Osteoblast (primary cell): ENCODE results near the gene CDR2. TPM values are rescaled to one million over a fixed set of nuclear protein-coding genes. Genes with fewer than 3 reads are reported as not detected.

Source experiments
- DNase-seq: peaks from one replicate; pipeline ENCODE4 v3.0.0; 2011; ENCODE audit warnings: low spot score, mixed read lengths; ENCODE audit not compliant: insufficient read length; ENCODE audit errors: missing footprints
- H2AFZ ChIP-seq: 2 replicates; pipeline ENCODE4 v1.6.0; 2011; ENCODE audit warnings: mild to moderate bottlenecking, low read length
- H3K27ac ChIP-seq: 2 replicates; pipeline ENCODE4 v1.5.1; 2011; ENCODE audit warnings: mild to moderate bottlenecking, low read depth, low read length, moderate library complexity
- H3K27me3 ChIP-seq: 2 replicates; pipeline ENCODE4 v1.6.0; 2012; ENCODE audit warnings: mild to moderate bottlenecking, control low read depth, inconsistent platforms, low read length, moderate library complexity; ENCODE audit not compliant: insufficient read depth
- H3K36me3 ChIP-seq: 2 replicates; pipeline ENCODE4 v1.5.1; 2011; ENCODE audit warnings: mild to moderate bottlenecking, low read length, control low read depth, moderate library complexity; ENCODE audit not compliant: insufficient read depth
- H3K4me1 ChIP-seq: 2 replicates; pipeline ENCODE4 v1.5.1; 2011; ENCODE audit warnings: mild to moderate bottlenecking, low read length, control low read depth, moderate library complexity; ENCODE audit not compliant: insufficient read depth
- H3K4me2 ChIP-seq: 2 replicates; pipeline ENCODE4 v1.6.0; 2011; ENCODE audit warnings: mild to moderate bottlenecking, low read length; ENCODE audit not compliant: insufficient read depth
- H3K4me3 ChIP-seq: fragments of 200-600 bp; sonication (generic); 3 replicates; pipeline ENCODE4 v1.5.1; 2012; ENCODE audit warnings: mild to moderate bottlenecking, low read length, inconsistent platforms; ENCODE audit not compliant: insufficient read depth
- H3K79me2 ChIP-seq: 2 replicates; pipeline ENCODE4 v1.6.0; 2012; ENCODE audit warnings: mild to moderate bottlenecking, low read length, control low read depth, inconsistent platforms; ENCODE audit not compliant: insufficient read depth
- H3K9me3 ChIP-seq: 2 replicates; pipeline ENCODE4 v1.5.1; 2011; ENCODE audit warnings: low read depth, low read length, control low read depth
- H4K20me1 ChIP-seq: 2 replicates; pipeline ENCODE4 v1.6.0; 2012; ENCODE audit warnings: mild to moderate bottlenecking, low read length, control low read depth; ENCODE audit not compliant: insufficient read depth
- total RNA-seq: library from RNA; depleted of rRNA; stranded (reverse); fragments of >200 nt; gene quantifications from 2 replicates; pipeline ENCODE4 v1.2.3, GENCODE V29; 2012
- TF ChIP-seq, protein P1 (sequence below): IDR thresholded peaks from 2 replicates; pipeline ENCODE4 v1.5.1; 2011; ENCODE audit warnings: mild to moderate bottlenecking, low read depth, low read length, moderate library complexity; ENCODE audit errors: extremely low read depth

Gene CDR2
- total RNA-seq, 1 donor = 52.5 TPM

DNA sequence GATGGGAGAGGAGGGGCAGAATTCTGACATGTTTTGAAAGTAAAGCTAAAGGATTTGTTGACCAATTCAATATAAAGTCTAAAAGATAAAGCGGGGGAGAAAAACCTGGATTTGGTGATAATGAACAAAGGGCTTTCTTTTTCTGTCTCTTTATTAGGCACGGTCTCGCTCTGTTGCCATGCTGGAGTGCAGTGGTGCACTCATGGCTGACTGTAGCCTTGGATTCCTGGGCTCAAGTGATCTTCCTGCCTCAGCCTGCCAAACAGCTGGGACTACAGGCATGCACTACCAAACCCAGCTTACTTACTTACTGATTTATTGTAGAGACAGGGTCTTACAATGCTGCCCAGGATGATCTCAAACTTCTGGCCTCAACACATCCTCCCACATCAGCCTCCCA is 7.5 kb downstream of the CDR2 start:
- peaks cover 52% of the 10 kb centered on the region for H3K36me3 ChIP-seq

DNA sequence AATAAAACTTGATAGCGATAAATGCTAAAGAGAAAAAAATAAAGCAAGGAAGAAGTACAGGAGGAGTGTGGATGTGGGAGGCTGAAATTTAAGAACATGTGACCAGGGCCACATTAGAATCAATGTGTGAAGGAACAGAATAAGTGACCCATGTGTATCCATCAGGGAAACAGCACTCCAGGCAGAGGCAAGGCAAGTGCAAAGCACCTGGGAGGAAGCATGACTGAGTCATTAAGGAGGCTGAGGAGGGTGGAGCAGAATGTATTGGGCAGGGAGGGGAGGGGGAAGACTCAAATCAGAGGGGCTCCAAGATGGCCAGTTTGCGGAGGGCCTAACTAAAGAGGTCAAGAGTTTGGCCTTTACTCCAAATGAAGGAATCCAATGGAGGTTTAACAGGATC is 8.0 kb downstream of the CDR2 start:
- H3K36me3 ChIP-seq = peaks cover 48% of the 10 kb centered on the region

More for the DNA sequence above, 7.5 kb downstream of the CDR2 start:
- Histone ChIP-seq H3K27me3 (no peaks in the 10 kb centered on the region), H4K20me1 (peaks cover 71% of the 10 kb centered on the region), H3K4me2 (no peak overlapping the region), H3K27ac (peak overlapping the region; percentile 24), H3K9me3 (no peaks in the 10 kb centered on the region), H3K4me1 (peaks cover 29% of the 10 kb centered on the region), H3K4me3 (no peak overlapping the region), H2AFZ (no peak overlapping the region), H3K79me2 (peaks cover 99% of the 10 kb centered on the region)
- no peak for DNase-seq
- TF ChIP-seq, protein P1, sequence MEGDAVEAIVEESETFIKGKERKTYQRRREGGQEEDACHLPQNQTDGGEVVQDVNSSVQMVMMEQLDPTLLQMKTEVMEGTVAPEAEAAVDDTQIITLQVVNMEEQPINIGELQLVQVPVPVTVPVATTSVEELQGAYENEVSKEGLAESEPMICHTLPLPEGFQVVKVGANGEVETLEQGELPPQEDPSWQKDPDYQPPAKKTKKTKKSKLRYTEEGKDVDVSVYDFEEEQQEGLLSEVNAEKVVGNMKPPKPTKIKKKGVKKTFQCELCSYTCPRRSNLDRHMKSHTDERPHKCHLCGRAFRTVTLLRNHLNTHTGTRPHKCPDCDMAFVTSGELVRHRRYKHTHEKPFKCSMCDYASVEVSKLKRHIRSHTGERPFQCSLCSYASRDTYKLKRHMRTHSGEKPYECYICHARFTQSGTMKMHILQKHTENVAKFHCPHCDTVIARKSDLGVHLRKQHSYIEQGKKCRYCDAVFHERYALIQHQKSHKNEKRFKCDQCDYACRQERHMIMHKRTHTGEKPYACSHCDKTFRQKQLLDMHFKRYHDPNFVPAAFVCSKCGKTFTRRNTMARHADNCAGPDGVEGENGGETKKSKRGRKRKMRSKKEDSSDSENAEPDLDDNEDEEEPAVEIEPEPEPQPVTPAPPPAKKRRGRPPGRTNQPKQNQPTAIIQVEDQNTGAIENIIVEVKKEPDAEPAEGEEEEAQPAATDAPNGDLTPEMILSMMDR = no peak

DNA sequence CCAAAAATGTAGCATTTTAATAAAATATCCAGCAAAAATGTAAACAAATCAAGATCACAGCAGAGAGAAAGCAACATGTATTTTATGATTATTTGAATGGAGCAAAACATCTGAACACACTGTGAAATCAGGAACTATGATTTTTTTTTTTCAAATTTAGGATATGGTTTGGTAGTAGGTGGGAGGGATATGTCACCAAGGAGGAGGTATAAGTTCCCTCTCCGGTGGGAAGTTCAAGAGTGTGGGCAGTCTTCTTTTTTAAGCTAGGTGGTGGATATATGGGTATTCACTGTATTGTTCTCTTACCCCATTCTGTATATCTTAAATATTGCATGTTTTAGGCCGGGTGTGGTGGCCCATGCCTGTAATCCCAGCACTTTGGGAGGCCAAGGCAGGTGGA is 10.2 kb downstream of the CDR2 start:
- Histone ChIP-seq H3K36me3 (peaks cover 52% of the 10 kb centered on the region), H3K4me1 (peaks cover 9% of the 10 kb centered on the region), H2AFZ (no peak overlapping the region), H4K20me1 (peaks cover 52% of the 10 kb centered on the region), H3K27me3 (no peaks in the 10 kb centered on the region), H3K9me3 (no peaks in the 10 kb centered on the region), H3K27ac (no peak overlapping the region), H3K79me2 (peaks cover 95% of the 10 kb centered on the region), H3K4me2 (no peak overlapping the region), H3K4me3 (no peak overlapping the region)
- TF ChIP-seq, protein P1 = no peak
- DNase-seq = no peak

More for the DNA sequence above, 8.0 kb downstream of the CDR2 start:
- peaks cover 67% of the 10 kb centered on the region for H4K20me1 ChIP-seq
- H3K27ac ChIP-seq = peak overlapping the region; percentile 5
- H2AFZ ChIP-seq = no peak overlapping the region
- no peak overlapping the region for H3K4me3 ChIP-seq
- no peak overlapping the region for H3K4me2 ChIP-seq
- no peak for DNase-seq
- no peaks in the 10 kb centered on the region for H3K27me3 ChIP-seq
- TF ChIP-seq, protein P1 = no peak
- peaks cover 96% of the 10 kb centered on the region for H3K79me2 ChIP-seq
- H3K9me3 ChIP-seq = no peaks in the 10 kb centered on the region
- peaks cover 27% of the 10 kb centered on the region for H3K4me1 ChIP-seq

DNA sequence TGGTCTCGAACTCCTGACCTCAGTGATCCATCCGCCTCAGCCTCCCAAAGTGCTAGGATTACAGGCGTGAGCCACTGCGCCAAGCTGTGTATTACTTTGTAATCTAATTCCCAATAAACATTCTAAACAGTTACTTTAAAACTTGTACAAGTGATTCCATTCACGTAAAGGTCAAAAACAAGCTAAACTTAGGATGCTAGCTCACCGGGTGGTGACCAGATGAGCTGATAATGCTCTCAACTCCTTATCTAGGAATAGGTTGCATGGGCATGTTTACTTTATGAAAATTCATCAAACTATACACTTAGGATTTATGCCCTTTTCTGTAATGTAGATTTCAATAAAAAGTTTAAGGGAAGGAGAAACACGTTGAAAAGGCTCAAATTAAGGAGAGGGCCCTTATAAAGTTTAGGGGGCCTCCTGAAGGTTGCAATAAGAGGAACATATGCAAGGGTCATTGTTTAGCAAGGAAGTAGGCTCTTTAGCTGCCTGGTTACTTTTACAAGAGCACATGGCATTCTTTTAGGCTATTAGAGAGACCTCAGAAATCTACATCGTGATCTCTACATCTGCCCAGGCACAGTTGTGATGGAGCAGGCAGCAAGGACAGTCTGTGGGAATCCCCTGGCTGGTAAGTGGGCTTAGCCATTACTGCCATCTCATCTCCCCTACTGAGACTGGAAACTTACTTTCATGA is 13.3 kb downstream of the CDR2 start:
- Histone ChIP-seq H3K79me2 (peaks cover 91% of the 10 kb centered on the region), H3K4me3 (no peak overlapping the region), H4K20me1 (peaks cover 41% of the 10 kb centered on the region), H2AFZ (no peak overlapping the region), H3K27me3 (no peaks in the 10 kb centered on the region), H3K36me3 (peaks cover 54% of the 10 kb centered on the region), H3K9me3 (no peaks in the 10 kb centered on the region), H3K4me1 (peaks cover 13% of the 10 kb centered on the region), H3K27ac (peak overlapping the region; percentile 25), H3K4me2 (no peak overlapping the region)
- TF ChIP-seq, protein P1 = no peak
- no peak for DNase-seq
